Occipital lobe (tissue), 2 donors: ENCODE data around the gene TMPRSS9. TPM values are rescaled to one million over a fixed set of nuclear protein-coding genes. Genes with fewer than 3 reads are reported as not detected.

Source experiments
- DNase-seq: peaks from one replicate; lab custom pipeline; 2025; lab: John Stamatoyannopoulos, UW
- total RNA-seq: library from RNA; depleted of rRNA; stranded (reverse); fragments of >200 nt; gene quantifications from one replicate; pipeline ENCODE4 v1.2.3, GENCODE V29; 2014

TMPRSS9 gene
- total RNA-seq, 1 donor from 2014 or later = 0.16 TPM

GRCh38 chr19:2434267-2434666 is 74.2 kb downstream of the TMPRSS9 start:
- DNase-seq = no peak

- DNase-seq = no peak
Measured at GRCh38 chr19:2434721-2435265, 74.7 kb downstream of the TMPRSS9 start.

DNA sequence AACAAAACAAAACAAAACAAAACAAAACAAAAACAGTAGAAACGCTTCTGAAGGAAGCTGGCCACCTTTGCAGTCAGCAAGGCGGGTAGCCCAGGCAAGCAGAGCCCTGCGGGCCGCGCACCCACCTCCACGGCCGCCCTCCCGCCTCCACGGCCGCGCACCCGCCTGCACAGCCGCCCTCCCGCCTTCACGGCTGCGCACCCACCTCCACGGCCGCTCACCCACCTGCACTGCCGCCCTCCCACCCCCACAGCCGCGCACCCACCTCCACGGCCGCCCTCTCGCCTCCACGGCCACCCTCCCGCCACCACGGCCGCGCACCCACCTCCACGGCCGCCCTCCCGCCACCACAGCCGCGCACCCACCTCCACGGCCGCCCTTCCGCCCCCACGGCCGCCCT is 76.3 kb downstream of the TMPRSS9 start:
- DNase-seq = no peak

DNA sequence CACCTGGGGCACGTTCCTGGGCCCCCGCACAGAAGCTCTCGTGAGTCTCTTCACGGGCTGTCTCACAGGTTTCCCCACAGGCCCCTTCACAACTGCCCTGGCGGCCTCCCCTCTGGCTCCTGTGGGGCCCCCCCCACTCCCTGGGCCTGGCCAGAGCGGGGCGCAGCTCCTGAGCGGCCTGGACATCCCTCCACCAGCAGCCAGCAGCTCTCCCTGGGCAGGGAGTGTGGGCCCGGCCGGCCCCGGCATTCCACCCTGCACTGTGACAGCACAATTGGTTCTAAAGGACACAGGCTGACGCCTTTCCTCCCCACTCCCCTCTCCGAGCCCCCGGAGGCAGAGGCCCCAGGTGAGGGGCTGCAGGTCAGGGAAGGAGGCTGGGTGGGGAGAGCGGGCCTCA is 76.9 kb downstream of the TMPRSS9 start:
- no peak for DNase-seq

DNA sequence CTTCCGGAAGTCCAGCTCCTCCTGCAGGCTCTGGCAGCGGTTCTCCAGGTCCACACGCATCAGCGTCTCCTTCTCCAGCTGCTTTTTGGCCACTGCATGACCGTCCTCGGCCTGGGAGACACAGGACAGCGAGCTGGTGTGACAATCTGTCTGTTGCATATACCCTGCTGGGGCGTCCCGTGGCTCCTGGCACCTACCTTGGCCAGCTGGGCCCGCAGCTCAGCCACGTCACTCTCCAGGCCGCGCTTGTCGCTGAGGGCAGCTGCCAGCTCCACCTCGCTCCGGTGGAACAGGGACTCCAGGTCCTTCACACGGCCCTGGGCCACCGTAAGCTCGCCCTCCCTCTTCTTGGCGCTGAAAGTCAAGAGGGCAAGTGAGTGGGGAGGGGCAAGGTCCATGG is 78.1 kb downstream of the TMPRSS9 start:
- DNase-seq = no peak

DNA sequence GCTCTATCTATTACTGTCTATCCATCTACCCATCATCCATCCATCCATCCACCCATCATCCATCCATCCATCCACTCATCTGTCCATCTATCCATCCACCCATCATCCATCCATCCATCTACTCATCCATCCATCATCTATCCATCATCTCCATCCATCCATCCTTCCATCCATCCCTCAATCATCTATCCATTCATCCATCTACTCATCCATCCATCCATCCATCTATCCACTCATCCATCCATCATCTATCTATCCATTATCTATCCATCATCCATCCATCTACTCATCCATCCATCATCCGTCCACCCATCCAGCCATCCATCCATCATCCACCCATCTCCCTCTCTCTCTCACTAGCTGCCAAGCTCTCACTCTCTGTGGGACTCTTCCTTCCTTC is 80.5 kb downstream of the TMPRSS9 start:
- no peak for DNase-seq

GRCh38 chr19:2441096-2441752 is 81.2 kb downstream of the TMPRSS9 start:
- DNase-seq = no peak

- no peak for DNase-seq
Measured at GRCh38 chr19:2443116-2443784, 83.2 kb downstream of the TMPRSS9 start.

DNA sequence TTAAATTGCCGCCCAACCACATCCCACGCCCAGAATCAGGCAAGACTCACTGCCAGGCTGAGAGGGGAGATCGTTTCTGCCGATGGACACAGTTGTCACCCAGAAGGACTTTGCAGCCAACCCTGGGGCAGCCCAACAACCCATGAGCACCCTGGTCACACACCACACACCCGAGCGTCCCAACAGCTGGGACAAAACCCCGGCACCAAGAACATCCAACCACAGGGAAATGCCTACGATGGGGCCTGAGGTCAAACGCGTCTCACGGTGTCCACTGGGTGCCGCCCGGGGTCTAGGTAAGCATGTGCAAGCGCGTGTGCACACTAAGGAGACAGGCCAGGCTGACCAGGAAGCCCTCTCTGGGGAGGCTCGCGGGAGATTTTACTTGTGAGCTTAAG is 83.7 kb downstream of the TMPRSS9 start:
- DNase-seq = no peak

GRCh38 chr19:2444251-2445002 is 84.4 kb downstream of the TMPRSS9 start:
- no peak for DNase-seq

GRCh38 chr19:2446381-2446780 is 86.3 kb downstream of the TMPRSS9 start:
- DNase-seq = no peak

GRCh38 chr19:2449019-2449418 is 89.0 kb downstream of the TMPRSS9 start:
- DNase-seq = no peak

DNA sequence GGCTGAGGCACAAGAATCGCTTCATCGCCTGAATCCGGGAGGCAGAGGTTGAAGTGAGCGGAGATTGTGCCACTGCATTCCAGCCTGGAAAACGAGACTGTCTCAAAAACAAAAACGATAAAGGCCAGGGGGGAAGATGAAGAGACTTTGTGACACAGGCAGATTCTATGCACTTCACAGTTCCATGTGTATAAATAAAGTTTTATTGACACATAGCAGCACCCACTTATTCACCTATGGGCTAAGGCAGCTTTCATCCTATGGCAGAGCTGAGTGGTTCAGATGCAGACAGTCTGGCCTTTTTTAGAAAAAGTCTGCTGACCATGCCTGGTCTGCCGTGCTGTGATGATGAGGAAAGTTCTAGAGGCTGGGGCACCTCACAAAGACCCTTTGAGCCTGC is 91.1 kb downstream of the TMPRSS9 start:
- no peak for DNase-seq

DNA sequence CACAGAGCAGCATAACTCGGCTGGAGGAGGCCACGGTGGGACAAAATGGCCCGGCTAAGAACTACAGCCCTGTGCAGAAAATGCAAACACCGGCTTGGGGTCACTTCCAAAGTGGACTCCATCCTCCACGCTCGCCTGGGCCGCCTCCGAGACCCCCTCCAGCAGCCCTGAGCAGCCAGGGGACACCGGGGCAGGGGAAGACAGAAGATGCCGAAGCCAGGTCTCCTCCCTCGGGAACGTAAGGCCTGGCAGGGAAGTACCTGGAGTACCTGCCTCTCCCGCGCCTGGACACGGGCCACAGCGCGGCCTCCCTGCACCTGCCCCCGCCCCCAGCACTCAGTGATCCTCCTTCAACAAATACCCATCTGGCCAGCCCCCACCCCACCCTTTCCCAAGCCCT is 91.7 kb downstream of the TMPRSS9 start:
- no peak for DNase-seq

- DNase-seq = no peak
Measured at GRCh38 chr19:2453431-2454025, 93.5 kb downstream of the TMPRSS9 start.

GRCh38 chr19:2454199-2454961 is 94.3 kb downstream of the TMPRSS9 start:
- no peak for DNase-seq

DNA sequence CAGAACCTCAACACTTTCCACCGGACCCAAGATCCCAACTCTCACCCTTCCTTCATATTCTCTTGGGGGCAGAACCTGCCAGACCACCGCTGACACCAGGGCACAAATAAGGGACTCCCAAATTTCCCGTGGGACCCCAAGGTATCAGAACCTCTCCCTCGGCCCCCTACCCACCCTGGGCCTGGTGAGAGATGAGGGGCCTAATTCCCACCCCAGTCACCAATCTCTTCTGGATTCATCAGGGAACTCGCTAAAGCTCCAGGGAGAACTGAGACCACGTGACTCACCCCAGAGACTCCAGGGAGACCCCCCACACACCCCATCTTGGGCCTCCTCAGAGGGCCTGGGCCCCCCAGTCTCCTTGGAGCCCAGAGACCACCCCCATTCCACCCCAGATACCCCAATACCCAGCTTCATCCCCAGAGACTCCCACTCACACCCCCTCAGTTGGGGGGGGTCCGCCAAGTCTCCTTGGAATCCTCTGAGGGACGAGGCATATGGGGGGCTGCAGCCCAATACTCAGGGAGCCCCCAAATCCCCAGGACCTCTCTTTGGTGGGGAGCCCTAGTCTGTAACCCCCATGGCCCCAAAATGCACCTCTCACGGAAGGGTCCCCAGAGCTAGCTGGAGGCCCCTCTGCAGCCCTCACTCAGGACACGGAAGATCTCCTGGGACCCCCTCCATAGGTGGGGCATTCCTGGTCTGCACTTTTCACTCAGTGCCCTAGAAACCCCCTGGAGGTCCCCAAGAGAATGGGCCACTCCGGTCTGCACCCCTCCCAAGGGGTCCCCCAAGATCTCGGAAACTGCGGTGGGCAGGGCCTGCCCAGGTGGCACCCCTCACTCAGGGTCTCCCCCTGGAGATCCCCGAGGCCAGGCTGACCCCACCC is 95.1 kb downstream of the TMPRSS9 start:
- no peak for DNase-seq

DNA sequence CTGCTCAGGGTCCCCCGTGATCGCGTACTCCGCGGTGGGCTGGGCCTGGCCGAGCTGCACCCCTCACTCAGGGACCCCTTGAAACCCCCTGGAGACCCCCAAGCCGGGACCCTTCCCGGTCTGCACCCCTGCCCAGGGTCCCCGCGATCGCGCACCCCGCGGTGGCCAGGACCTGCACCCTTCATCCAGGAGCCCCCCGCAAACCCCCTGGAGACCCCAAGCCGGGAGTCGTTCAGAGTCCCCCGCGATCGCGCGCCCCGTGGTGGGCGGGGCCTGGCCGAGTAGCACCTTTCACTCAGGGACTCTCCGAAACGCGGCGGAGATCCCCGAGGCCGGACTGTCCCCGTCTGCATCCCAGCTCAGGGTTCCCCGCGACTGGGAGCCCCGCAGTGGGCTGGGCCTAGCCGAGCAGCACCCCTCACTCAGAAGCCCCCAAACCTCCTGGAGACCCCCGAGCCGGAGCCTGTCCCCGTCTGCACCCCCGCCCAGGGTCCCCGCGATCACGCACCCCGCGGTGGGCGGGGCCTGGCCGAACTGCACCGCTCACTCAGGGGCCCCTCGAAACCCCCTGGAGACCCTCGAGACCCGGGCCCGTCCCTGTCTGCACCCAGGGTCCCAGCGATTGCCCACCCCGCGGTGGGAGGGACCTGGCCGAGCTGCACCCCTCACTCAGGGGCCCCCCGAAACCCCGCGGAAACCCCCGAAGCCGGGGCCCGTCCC is 95.9 kb downstream of the TMPRSS9 start:
- no peak for DNase-seq

DNA sequence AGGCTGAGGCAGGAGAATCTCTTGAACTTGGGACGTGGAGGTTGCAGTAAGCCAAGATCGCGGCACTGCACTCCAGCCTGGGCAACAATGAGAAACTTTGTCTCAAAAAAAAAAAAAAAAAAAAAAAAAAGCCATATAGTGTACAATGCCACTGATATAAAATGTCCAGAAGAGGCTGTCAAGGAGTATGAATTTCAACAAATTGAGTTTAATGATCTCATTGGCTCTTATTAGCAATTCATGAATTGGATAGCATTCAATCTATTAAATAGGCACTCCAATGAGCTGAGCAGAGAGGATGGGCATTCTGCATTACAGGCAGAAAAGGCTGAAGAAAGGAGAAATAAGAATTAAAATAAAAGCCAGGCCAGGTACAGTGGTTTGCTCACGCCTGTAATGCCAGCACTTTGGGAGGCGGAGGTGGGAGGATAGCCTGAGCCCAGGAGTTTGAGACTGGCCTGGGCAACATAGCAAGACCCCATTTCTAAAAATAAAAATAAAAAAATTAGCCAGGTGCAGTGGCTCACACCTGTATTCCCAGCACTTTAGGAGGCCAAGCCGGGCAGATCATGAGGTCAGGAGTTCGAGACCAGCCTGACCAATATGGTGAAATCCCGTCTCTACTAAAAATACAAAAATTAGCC is 97.5 kb downstream of the TMPRSS9 start:
- DNase-seq = no peak
